Measurements from ENCODE around the gene ATP2B2.
A peak's percentile ranks its signal among the peaks of the same experiment; 100 is the strongest.

Gene ATP2B2

GRCh38 chr3:10379161-10379560 is 126.2 kb downstream of the ATP2B2 start:
- no peak for DNase-seq

- DNase-seq: no peak
These were observed 126.6 kb downstream of the ATP2B2 start for GRCh38 chr3:10378742-10379141.

- DNase-seq: no peak
These were observed 127.1 kb downstream of the ATP2B2 start for GRCh38 chr3:10378246-10378645.

GRCh38 chr3:10377148-10377725 is 128.1 kb downstream of the ATP2B2 start:
- no peak for DNase-seq

- no peak for DNase-seq
These were observed 129.0 kb downstream of the ATP2B2 start for GRCh38 chr3:10376353-10376752.

GRCh38 chr3:10375296-10376053 is 129.9 kb downstream of the ATP2B2 start:
- no peak for DNase-seq

DNA sequence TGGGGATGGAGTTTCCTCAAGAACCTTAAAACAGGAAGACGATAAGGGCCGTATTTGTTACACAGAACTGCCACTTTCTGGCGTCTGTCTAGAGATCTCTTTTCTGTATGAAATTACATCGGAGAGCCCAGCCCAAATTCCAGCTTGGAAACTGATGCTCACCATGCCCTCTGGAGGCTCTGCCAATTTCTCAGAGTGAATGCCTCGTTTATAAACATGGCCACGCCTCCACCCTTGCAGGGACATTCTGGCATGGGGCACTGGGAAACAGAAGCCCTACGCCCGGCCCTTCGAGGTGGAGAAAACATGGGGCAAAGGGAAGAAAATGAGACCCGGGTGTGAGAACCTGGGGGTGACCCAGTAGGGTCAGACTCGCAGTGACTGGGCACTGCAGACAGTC is 131.1 kb downstream of the ATP2B2 start:
- DNase-seq: no peak

GRCh38 chr3:10373686-10374261 is 131.6 kb downstream of the ATP2B2 start:
- DNase-seq: no peak

DNA sequence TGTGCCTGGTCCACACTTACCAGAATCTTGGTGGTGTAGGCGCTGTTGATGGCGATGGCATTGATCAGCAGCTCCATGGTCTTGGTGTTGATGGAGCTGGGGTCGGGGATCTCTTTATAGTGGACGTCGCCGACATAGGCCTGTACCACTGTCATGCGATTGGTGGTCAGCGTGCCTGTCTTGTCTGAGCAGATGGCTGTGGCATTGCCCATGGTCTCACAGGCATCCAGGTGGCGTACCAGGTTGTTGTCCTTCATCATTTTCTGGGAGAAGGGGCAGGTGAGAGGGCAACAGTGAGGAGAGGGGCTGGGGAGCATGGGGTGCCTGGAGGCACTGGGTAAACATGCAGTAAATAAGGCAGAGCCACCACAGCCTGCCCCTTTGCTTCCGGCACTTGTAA is 133.6 kb downstream of the ATP2B2 start:
- no peak for DNase-seq

GRCh38 chr3:10371167-10371566 is 134.2 kb downstream of the ATP2B2 start:
- no peak for DNase-seq

GRCh38 chr3:10370429-10370828 is 135.0 kb downstream of the ATP2B2 start:
- peak; percentile 86 for DNase-seq

GRCh38 chr3:10368512-10368911 is 136.9 kb downstream of the ATP2B2 start:
- DNase-seq: no peak

DNA sequence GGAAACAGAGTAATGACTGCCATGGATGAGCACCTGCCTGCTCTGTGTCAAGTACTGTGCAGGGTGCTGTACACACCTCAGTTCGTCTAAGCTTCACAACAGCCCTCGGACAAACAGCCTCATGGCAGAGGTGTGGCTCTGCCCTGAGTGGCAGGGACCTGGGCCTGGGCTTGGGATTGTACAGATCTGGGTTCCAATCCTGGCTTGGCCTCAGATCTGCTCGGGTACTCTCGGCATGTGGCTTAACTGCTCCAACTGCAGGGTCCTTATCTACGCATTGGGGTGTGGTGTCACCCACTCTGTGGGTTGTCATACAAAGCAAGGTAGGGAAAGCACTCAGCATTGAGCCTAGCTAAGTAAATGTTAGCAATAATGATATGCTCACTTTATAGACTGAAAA is 137.9 kb downstream of the ATP2B2 start:
- DNase-seq: peak; percentile 69

DNA sequence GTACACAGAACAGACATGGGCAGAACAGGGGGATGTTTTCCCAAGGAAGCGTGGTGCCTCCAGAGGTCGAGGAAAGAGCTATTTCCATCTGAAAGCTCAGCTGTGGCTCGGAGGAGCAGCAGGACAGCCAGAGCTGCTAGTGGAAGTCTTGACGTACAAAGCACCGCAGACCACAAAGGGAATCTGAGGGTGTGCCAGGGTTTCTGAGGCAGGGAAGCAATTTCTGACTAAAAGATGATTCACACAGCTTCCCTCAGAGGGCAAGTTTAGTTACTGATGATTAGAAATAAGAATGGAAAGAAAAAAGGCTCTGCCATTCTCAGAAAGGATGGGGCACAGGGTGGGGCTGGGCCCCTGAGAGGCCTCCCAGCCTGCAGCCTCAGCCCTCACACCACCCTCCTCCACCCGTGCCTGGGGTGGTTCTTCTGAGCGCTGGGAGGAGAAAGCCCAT is 138.7 kb downstream of the ATP2B2 start:
- peak; percentile 63 for DNase-seq

DNA sequence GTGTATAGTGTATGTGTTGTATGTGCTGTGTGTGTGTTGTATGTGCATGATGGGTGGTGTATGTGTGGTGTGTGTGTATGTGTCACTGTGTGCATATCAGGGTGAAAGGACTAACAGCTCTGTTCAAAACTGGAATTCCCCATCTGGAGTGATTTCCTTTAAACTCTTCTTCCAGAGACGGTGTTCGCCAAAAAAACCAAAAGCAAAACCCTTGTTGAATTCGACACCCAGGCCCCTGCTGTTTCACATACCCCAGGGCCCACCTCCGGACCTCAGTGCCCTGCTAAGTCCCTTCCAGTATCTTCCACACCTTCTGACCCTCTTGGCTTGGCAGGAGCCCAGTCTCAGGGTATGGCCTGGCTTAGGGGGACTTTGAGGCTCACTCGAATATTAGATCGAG is 139.6 kb downstream of the ATP2B2 start:
- DNase-seq: no peak

DNA sequence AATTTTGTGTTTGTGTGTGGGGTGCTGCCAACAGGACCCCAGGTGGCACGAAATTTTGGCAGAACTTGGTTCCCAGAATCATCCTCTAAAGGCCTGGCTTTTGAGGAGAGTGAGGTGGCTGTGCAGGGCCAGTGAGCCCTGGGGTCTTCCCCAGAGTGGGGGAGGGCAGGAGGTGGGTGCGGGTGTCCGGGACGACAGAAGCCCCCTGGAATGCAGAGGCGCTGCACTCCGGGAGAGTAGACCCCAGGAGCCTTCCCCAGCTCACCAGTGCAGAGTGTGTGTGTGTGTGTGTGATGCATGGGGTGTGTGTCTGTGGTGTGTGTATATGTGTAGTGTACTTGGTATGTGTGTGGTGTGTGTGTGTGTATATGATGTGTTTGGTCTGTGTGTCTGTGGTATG is 140.1 kb downstream of the ATP2B2 start:
- DNase-seq: no peak

DNA sequence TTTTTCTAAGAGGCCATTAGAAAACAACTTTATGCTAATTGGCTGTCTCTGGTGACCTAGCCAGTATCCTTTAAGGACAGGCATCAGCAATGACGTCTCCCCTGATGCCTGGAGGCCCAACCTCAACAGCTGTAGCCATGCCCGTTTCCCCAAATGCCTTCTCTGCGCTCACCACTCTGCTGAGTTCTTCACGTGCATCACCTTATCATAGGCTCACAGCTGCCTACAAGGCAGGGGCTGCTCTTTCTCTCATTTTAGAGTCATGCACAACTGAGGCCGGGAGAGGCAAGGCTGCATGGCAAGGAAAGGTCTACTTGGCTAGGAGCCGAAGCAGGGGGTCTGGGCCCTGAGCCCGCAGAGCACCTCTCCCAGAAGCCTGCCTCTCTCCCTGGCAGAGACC is 140.6 kb downstream of the ATP2B2 start:
- peak; percentile 87 for DNase-seq

DNA sequence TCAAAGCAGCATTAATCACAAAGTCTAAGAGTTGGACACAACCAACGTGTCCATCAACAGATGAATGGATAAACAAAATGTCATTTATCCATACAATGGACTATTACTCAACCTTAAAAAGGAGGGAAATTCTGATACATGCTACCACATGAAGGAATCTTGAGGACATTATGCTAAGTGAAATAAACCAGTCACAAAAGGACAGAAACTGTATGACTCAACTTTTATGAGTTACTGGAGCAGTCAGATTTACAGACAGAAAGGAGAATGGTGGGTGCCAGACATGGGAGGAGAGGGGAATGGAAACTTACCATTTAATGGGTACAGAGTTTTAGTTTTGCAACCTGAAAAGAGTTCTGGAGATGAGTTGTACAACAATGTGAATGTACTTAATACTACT is 141.5 kb downstream of the ATP2B2 start:
- no peak for DNase-seq

GRCh38 chr3:10361375-10361774 is 144.0 kb downstream of the ATP2B2 start:
- DNase-seq: no peak

GRCh38 chr3:10360478-10360877 is 144.9 kb downstream of the ATP2B2 start:
- no peak for DNase-seq

DNA sequence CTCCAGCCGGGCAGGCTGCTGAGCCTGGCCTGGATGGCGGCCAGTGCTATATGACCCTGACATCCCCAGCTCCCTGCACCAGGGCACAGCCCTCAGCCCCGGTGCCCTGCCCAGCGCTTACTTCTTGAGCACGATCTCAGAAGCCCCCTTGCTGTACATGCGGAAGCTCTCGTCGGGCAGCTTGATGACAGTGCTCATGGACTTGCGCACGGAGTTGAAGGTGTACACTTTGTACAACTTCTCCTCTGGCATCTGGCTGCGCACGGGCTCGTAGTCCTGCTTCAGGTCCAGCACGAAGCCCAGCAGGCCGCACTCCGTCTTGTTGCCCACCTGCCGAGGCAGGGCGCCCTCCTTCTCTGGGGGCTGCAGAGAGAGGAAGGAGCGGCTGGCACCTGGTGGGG is 145.6 kb downstream of the ATP2B2 start:
- DNase-seq: no peak

DNA sequence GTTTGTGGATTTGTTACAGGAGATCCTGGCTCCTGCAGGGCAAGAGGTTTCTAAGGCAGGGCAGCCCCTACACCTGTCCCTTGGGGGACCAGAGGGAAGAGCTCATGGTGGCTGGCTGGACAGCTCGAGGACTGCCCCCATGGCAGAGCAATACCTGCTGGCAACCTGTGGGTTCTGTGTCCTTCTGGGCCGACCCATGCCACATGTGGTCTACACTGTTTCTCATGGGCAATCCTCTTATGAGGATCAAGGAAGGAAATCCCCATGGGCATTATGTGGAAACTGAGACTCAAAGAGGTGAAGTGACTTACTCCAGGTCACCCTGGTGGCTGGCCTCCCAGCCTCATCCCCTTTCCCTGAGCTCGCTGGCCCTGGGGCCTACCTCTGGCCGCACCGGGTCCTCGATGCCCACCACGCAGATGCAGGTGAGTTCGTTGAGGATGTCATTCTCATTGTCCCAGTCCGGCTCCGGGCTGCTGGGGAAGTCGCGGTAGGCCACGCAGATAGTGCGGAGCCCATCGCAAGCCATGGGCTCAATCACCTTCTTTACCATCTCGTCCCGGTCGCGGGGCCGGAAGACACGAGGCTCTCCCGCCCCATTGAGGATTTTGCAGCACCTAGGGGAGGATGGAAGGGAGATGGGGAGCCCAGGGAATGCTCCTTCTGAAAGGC is 146.9 kb downstream of the ATP2B2 start:
- no peak for DNase-seq

DNA sequence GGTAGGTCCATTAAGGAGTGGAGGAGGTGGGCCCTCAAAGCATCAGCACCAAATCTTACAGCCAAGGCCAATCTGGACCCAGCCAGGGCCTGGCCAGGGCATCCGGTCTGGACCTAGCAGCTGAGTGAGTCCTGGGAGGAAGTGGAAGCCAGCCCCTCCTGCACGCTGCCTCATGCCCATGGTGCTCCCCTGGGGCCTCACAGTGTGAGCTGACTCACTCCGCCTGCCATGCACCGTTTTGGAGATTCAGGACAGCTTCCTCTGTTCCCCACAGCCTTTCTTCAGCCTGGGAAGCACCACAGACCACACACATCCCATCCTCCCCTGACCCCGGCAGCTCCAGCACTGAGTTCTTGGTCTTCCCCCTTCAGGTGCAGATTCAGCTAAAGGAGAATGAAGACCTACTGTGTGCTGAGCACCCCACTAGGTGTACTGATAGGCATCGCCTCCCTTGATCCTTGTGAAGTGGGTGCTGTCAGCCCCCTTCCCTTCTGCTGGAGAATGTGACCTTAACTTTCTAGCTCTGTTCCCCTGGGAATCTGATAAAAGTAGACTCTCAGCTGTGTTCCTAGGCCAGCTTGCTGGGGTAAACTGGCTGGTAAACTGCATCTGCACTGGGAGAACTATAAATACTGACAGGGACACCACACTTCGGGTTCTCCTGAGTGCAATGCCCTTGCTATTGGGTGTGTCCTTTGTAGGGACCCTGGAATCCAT is 147.6 kb downstream of the ATP2B2 start:
- DNase-seq: no peak
